GM13976 (cell line): ENCODE measurements around the gene COL26A1.

ENCODE experiments used
- DNase-seq: peaks from one replicate; pipeline ENCODE4 v3.0.0; 2012; ENCODE audit warnings: low spot score
- CTCF ChIP-seq: IDR thresholded peaks from 2 replicates; pipeline ENCODE4 v1.5.1; 2012; ENCODE audit warnings: borderline replicate concordance, mild to moderate bottlenecking; ENCODE audit not compliant: insufficient read depth; ENCODE audit errors: extremely low read depth, missing control alignments, control extremely low read depth
- in situ Hi-C: fragments of 300-500 bp; cut with MboI; formaldehyde crosslinking; loops from one replicate; pipeline ENCODE4 v1.12.0; 2022; ENCODE audit warnings: low sequenced_read_pairs, mixed read lengths, inconsistent platforms; ENCODE audit not compliant: unreplicated experiment

Gene COL26A1

GRCh38 chr7:101594790-101595189 lies 232.1 kb downstream of the COL26A1 start:
- in situ Hi-C loops = no loop called here
- no peak for TF ChIP-seq CTCF
- no peak for DNase-seq

- in situ Hi-C loops = no loop called here
- TF ChIP-seq CTCF = no peak
- DNase-seq = no peak
Observed at GRCh38 chr7:101595246-101595645, 232.6 kb downstream of the COL26A1 start.

GRCh38 chr7:101595766-101596537 lies 233.3 kb downstream of the COL26A1 start:
- DNase-seq = no peak
- in situ Hi-C loops = no loop called here
- no peak for TF ChIP-seq CTCF

- DNase-seq = no peak
- in situ Hi-C loops = no loop called here
- TF ChIP-seq CTCF = no peak
Observed at GRCh38 chr7:101596898-101597297, 234.2 kb downstream of the COL26A1 start.

DNA sequence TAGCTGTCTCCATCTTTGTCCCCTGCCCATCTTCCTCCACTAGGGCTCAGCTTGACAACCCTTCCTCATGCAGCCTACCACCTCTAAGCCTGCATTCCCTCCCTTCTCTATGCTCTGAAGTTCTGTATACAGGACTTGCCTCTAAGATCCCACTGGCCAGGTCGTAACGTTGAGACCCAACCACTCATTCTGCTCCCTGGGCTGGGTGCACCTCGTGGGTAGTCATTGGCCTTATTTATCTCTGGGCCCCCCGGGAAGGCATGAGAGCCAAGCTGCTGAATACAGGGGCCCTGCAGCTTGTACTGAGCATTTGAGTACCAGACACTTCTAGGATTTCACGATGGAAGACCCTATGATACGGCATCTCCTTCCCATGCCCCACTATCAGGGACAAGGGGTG lies 235.3 kb downstream of the COL26A1 start:
- no peak for DNase-seq
- in situ Hi-C loops = no loop called here
- TF ChIP-seq CTCF = no peak

DNA sequence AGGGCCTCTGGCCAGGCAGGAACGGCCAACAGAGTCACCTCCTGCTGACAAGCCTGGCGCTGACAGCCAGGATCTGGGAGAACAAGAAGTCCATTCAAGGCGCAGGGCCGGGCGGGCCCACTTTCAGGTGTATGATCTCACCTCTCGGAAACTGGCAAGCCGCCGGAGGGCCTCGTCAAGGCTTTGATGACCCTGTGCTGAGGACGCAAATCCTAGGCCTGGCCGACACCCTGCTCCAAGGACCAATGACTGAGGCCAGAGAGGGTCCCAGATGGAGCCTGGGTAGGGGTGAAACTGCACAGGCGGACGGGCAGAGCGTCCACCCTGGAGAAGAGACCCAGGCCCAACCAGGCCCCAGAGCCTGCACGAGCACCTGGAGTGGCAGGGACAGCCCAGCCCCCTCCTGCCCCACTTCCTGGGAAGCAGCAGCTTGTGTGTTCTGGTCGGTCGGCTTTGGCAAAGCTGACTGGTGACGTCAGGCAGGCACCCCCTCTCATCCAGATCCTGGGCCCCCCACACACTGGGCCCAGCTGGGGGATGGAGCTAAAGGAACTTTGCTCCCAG lies 235.8 kb downstream of the COL26A1 start:
- no peak for TF ChIP-seq CTCF
- DNase-seq = no peak
- in situ Hi-C loops = no loop called here
